ENCODE measurements around the gene FBXL16.

The FBXL16 gene

GRCh38 chr16:734981-735881 is 29.6 kb upstream of the FBXL16 start:
- no peak for DNase-seq (ENCODE audit: low read depth)

DNA sequence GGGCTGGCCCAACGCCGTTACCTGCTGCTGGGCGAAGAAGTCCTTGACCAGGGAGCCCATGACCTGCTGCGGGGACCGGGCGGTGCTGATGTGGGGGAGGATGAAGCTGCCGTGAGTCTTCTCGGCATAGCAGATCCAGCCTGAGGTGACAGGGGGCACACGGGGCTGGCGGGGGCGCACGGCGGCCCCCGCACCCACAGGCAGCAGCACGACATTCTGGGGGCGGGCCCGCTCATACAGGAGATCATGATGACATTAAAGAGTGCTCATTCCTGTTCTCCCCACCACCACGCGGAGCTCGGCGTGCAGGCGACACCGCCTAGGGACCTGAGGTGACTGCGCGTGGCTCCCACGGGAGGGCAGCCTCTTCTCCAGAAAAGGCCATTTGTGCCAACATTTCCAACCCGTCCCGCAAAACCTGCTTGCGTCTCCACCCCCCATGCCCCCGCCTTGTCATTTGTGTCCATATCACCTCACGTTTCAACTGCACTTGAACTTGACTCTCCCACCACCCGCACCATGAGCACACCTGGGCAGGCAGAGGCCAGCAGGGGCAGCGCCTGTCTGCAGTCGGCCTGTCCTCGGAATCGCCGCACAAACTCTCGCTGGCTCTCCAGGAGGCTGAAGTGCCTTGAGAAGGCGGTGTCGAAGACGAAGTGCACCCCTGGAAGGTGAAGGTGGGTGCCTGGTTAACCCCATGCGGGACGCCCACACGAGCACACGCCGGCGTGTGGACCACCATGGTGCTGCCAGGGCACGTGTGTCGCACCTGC is 28.8 kb upstream of the FBXL16 start:
- no peak for DNase-seq (ENCODE audit: low read depth)

- DNase-seq (ENCODE audit: low read depth): no peak
These were observed 28.0 kb upstream of the FBXL16 start for GRCh38 chr16:733382-734207.

- no peak for DNase-seq (ENCODE audit: low read depth)
These were observed 27.3 kb upstream of the FBXL16 start for GRCh38 chr16:732936-733335.

DNA sequence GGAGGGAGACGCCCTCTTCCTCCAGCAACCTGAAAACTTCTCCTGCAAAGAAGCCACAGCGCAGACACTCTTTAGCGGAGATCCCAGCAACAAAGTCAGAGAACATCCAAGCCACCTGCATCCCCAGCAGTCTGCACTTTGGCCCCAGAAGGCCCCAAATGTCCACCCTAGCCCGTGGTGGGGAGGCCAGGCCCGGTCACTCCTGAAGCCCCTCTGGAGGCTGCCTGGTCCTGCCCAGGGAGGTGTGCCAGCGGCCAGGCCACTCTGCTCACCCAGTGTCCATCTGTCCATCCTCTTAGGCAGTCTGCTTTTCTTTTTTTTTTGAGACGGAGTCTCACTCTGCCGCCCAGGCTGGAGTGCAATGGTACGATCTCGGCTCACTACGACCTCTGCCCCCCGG is 26.7 kb upstream of the FBXL16 start:
- DNase-seq (ENCODE audit: low read depth): no peak

- DNase-seq (ENCODE audit: low read depth): no peak
These were observed 25.3 kb upstream of the FBXL16 start for GRCh38 chr16:730666-731509.

GRCh38 chr16:729768-730665 is 24.4 kb upstream of the FBXL16 start:
- DNase-seq (ENCODE audit: low read depth): no peak

DNA sequence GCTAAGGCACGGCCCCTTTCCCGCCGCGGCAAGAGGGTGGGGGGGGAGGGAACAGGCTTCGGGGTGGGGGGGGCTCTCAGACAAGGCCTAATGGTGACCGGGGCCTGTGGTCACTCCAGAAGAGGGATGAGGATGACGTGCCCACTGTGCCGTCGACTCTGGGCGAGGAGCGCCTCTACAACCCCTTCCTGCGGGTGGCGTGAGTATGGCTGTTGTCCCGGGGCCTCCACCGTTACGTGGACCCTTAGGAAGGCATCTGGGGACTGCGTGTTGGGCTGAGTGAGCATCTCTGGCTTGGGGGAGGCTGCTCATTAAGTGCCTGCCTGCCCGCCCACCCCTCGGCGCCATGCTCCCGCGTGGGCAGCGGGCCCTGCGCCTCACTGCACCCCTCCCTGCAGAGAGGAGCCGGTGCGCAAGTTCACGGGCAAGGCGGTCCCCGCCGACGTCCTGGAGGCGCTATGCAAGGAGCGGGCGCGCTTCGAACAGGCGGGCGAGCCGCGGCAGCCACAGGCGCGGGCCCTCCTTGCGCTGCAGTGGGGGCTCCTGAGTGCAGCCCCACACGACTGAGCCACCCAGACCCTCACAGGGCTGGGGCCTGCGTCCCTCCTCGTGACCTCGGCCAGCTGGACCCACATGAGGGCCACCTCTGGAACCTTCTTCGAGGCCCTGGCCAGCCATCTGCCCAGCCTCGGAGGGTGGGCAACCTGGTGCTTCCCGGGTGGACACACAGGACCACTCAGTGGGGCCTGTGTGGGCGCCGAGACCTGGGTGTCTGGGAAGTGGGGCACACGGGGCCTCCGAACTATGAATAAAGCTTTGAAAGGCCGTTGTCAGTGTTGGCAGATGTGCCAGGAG is 23.5 kb upstream of the FBXL16 start:
- no peak for DNase-seq (ENCODE audit: low read depth)

- no peak for DNase-seq (ENCODE audit: low read depth)
These were observed 22.7 kb upstream of the FBXL16 start for GRCh38 chr16:728131-728889.

DNA sequence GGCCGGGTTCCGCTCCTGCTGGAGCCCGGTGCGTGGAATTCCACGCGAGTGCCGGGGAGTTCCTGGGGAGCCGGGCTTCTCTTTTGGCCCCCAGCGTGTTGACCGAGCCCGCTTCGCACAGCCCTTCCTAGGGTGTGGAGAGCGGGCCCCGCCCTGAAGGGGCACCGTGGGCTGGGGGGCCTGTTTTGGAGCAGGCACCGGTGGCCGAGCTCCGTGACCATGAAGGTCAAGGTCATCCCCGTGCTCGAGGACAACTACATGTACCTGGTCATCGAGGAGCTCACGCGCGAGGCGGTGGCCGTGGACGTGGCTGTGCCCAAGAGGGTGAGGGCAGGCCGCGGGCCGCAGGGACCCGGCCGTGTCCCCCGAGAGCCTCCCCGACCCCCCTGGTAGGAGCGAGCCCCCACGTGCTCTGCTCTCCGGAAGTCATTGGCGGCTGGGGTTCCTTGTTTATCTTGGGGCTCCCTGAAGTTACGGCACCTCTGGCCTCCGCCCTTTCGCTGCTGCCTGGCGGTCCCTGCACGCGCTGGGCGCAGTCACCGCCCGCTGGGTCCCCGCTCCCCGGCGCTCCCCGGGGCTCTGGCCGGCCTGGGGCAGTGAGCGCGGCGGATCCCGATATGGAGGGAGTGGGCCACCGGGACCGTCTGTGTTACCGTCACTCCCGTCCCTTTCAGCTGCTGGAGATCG is 21.8 kb upstream of the FBXL16 start:
- DNase-seq (ENCODE audit: low read depth): no peak

GRCh38 chr16:726438-727290 is 21.1 kb upstream of the FBXL16 start, which contains the start of the genes CCDC78 and HAGHL:
Gene CCDC78 (minus strand): TSS chr16:726443. CDS start chr16:726367, 76 bp downstream.
Gene HAGHL (plus strand): TSS chr16:727106. CDS start chr16:727510, 404 bp downstream.
- DNase-seq (ENCODE audit: low read depth): no peak

DNA sequence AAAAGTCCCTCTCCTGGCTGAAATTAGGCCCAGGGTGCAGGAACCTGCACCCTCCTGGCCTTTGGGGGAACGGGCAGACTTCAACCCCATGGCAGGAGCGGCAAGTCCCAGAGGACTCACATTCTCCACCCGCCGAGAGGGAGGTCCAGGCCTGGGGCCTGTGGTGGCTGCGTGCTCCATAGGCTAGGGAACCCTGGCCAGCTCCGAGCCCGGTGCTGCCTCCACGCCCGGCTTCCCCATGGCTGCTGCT is 20.5 kb upstream of the FBXL16 start:
- DNase-seq (ENCODE audit: low read depth): no peak

DNA sequence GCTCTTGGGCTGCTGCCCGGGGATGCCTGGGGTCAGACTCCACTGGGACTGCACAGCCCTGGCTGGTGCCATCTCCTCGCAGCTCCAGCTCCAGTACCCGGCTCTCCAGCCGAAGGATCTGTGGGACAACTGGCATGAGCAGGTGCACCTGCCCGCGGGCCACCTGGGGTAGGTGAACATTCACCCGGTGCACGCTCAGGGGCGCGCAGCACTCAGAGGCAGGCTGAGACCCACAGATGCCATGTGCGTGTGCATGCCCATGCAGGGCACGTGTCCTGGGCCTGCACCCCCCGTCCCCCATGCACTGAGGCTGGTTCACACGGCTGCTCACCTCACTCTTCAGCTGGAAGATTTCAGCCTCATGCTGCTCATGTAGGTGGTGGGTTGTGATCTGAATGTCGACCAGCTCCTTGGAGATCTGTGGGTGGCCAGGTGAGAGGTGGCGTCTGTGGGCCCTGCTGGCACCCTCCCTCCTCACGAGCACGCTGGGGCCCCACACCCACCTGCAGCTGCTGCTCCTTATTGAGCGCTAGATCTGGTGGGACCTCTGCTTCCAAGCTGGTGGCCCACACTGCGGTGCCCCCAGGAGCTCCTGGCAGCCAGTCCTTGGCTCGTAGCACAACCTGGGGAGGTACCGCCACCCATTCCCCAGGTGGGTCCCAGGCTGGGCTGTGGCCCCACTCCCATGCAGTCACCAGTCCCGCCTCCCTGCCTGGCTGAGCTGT is 20.0 kb upstream of the FBXL16 start:
- no peak for DNase-seq (ENCODE audit: low read depth)

DNA sequence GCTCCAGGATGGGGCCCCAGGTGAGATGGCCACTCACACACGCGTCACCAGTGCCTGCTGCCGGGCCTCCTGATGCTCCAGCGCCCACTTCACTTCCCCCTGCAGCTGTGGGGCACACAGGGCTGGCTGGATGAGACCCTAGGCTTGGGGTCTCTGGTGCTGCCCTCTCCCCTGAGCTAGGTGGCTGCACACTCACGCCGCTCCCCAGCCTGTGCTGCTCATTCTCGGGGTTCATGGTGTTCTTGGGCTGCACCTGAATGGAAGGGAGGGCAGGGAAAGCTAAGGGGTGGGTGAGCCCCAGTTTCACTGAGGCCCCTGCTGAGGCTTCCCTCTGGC is 19.4 kb upstream of the FBXL16 start:
- DNase-seq (ENCODE audit: low read depth): no peak

GRCh38 chr16:724188-725040 is 18.8 kb upstream of the FBXL16 start:
- no peak for DNase-seq (ENCODE audit: low read depth)

- DNase-seq (ENCODE audit: low read depth): no peak
These were observed 18.1 kb upstream of the FBXL16 start for GRCh38 chr16:723695-724094.
